GM12878 (cell line): ENCODE results near the gene STON2.

ENCODE experiments used
- EP300 ChIP-seq, 2 experiments: fragments of 150-350 bp in 1 of 2; IDR thresholded peaks; 2 replicates each; pipeline ENCODE4 v1.6.1; 2011 to 2012; ENCODE audit warnings: low read depth in 2 of 2, low read length in 2 of 2, borderline replicate concordance in 1 of 2, improper control_type of control experiment in 1 of 2, inconsistent platforms in 1 of 2; ENCODE audit not compliant: control insufficient read depth in 1 of 2
- FOS ChIP-seq: IDR thresholded peaks from 3 replicates; pipeline ENCODE4 v1.6.1; 2011; ENCODE audit warnings: borderline replicate concordance; ENCODE audit not compliant: insufficient read length; ENCODE audit errors: extremely low read depth
- HDAC2 ChIP-seq: fragments of 200-600 bp; sonication (generic); IDR thresholded peaks from 2 replicates; pipeline ENCODE4 v1.6.1; 2017
- HDAC6 ChIP-seq: fragments of 200-600 bp; sonication (generic); IDR thresholded peaks from one replicate; pipeline ENCODE4 v1.8.0; 2017; ENCODE audit warnings: antibody characterized with exemption; ENCODE audit not compliant: unreplicated experiment
- MXI1 ChIP-seq: fragments of 150-350 bp; IDR thresholded peaks from 2 replicates; pipeline ENCODE4 v1.6.1; 2011; ENCODE audit warnings: low read depth, mild to moderate bottlenecking, inconsistent platforms, low read length, improper control_type of control experiment
- NFYA ChIP-seq: IDR thresholded peaks from 2 replicates; pipeline ENCODE4 v1.6.1; 2011; ENCODE audit warnings: low read depth, mild to moderate bottlenecking, low read length, improper control_type of control experiment, borderline replicate concordance
- NR2F1 ChIP-seq: fragments of 450-650 bp; conservative IDR thresholded peaks from 2 replicates; pipeline ENCODE4 v1.6.1; 2017; ENCODE audit warnings: mild to moderate bottlenecking
- POLR2A ChIP-seq: IDR thresholded peaks from 2 replicates; pipeline ENCODE4 v1.6.1; 2011; ENCODE audit warnings: low read depth, mild to moderate bottlenecking, low read length
- POLR2AphosphoS5 ChIP-seq: IDR thresholded peaks from 2 replicates; pipeline ENCODE4 v1.6.1; 2011; ENCODE audit warnings: mild to moderate bottlenecking, low read length, inconsistent platforms
- YY1 ChIP-seq: IDR thresholded peaks from 2 replicates; pipeline ENCODE4 v1.6.1; 2011; ENCODE audit warnings: low read depth, mild to moderate bottlenecking, low read length
- ZNF24 ChIP-seq: fragments of 450-650 bp; IDR thresholded peaks from 2 replicates; pipeline ENCODE4 v1.6.1; 2017; ENCODE audit warnings: antibody characterized with exemption, mild to moderate bottlenecking
- ZSCAN29 ChIP-seq: fragments of 450-650 bp; IDR thresholded peaks from 2 replicates; pipeline ENCODE4 v1.6.1; 2017; ENCODE audit warnings: mild to moderate bottlenecking, moderate library complexity
- TF ChIP-seq, protein P1 (sequence below), 3 experiments: IDR thresholded peaks in 2 of 3; conservative IDR thresholded peaks in 1 of 3; 2 replicates each; pipeline ENCODE4 v1.5.1; 2011; ENCODE audit warnings: low read depth in 3 of 3, low read length in 3 of 3, mild to moderate bottlenecking in 3 of 3, control low read depth in 2 of 3, moderate library complexity in 2 of 3, inconsistent platforms in 1 of 3, mixed read lengths in 1 of 3; ENCODE audit not compliant: control insufficient read depth in 2 of 3, insufficient read depth in 1 of 3; ENCODE audit errors: extremely low read depth in 1 of 3

DNA sequence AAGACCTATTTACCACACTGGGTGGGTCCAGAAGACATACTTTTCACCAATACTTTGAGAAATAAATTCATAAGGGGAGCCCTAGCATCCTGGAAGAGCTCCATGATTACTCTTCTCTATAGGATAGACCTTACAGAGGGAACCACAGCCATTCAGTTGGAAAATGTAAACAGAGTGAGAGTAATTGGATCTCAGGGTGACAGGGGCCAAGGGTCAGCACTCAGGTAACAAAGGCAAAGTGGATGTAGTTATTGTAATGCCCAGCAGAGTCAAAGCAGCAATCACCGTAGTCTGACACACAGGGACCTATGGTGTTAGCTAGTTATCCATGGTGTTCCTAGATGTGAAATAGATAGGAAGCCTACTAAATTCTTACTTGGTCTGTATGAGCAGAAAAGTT lies 168.6 kb downstream of the STON2 start:
- no peak for TF ChIP-seq MXI1
- no peak for TF ChIP-seq ZSCAN29
- TF ChIP-seq HDAC2: no peak
- TF ChIP-seq, protein P1, sequence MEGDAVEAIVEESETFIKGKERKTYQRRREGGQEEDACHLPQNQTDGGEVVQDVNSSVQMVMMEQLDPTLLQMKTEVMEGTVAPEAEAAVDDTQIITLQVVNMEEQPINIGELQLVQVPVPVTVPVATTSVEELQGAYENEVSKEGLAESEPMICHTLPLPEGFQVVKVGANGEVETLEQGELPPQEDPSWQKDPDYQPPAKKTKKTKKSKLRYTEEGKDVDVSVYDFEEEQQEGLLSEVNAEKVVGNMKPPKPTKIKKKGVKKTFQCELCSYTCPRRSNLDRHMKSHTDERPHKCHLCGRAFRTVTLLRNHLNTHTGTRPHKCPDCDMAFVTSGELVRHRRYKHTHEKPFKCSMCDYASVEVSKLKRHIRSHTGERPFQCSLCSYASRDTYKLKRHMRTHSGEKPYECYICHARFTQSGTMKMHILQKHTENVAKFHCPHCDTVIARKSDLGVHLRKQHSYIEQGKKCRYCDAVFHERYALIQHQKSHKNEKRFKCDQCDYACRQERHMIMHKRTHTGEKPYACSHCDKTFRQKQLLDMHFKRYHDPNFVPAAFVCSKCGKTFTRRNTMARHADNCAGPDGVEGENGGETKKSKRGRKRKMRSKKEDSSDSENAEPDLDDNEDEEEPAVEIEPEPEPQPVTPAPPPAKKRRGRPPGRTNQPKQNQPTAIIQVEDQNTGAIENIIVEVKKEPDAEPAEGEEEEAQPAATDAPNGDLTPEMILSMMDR (IDR thresholded peaks at IDR 0.05 in 2 of 3, conservative IDR thresholded peaks at IDR 0.05 in 1 of 3; ENCODE audit: control insufficient read depth in 2 of 3, extremely low read depth in 1 of 3, insufficient read depth in 1 of 3, low read depth in 3 of 3, low read length in 3 of 3): no peak
- TF ChIP-seq EP300 (IDR thresholded peaks at IDR 0.05; ENCODE audit: borderline replicate concordance in 1 of 2, control insufficient read depth in 1 of 2, low read depth in 2 of 2, low read length in 2 of 2): no peak
- TF ChIP-seq ZNF24: no peak
- no peak for TF ChIP-seq POLR2AphosphoS5
- no peak for TF ChIP-seq POLR2A
- no peak for TF ChIP-seq FOS
- no peak for TF ChIP-seq NR2F1
- TF ChIP-seq NFYA: no peak
- no peak for TF ChIP-seq HDAC6
- no peak for TF ChIP-seq YY1
